ENCODE measurements around the gene CDK18.

GRCh38 chr1:205572421-205572820 lies 68.0 kb downstream of the CDK18 start:
- no peak for TF ChIP-seq CTCF (IDR thresholded peaks at IDR 0.05; ENCODE audit: control extremely low read depth in 1 of 3, insufficient read depth in 1 of 3, low read depth in 1 of 3, low read length in 3 of 3)
- no peak for TF ChIP-seq EP300 (IDR thresholded peaks at IDR 0.05; ENCODE audit: borderline replicate concordance in 1 of 2, low read depth in 2 of 2, low read length in 2 of 2)
- no peak for TF ChIP-seq CHD2 (IDR thresholded peaks at IDR 0.05; ENCODE audit: low read length)
